BJ (cell line): ENCODE results near the gene CCNYL1. TPM values are rescaled to one million over a fixed set of nuclear protein-coding genes. Genes with fewer than 3 reads are reported as not detected.

Experiments used
- CTCF ChIA-PET: fragments of 350-600 bp; formaldehyde crosslinking; extraction: SDS; loops from one replicate; lab custom pipeline; 2021; ENCODE audit warnings: antibody characterized with exemption, inconsistent platforms; lab: Yijun Ruan, JAX
- POLR2A ChIA-PET: fragments of 300-600 bp; sonication (Branson Sonifier 250); formaldehyde crosslinking; extraction: SDS; loops from one replicate; lab custom pipeline; 2021; ENCODE audit warnings: antibody characterized with exemption; lab: Charles Lee
- DNase-seq: peaks from one replicate; pipeline ENCODE4 v3.0.0-alpha.2; 2011; ENCODE audit warnings: low read depth
- H3K27me3 ChIP-seq: 2 replicates; pipeline ENCODE4 v1.6.0; 2011; ENCODE audit warnings: low read length; ENCODE audit not compliant: control insufficient read depth, insufficient read depth
- H3K36me3 ChIP-seq: 2 replicates; pipeline ENCODE4 v1.5.1; 2011; ENCODE audit warnings: low read length; ENCODE audit not compliant: control insufficient read depth, insufficient read depth
- H3K4me3 ChIP-seq: 2 replicates; pipeline ENCODE4 v1.5.1; 2011; ENCODE audit warnings: low read depth, mild to moderate bottlenecking, control low read depth, low read length
- CTCF ChIP-seq: IDR thresholded peaks from 2 replicates; pipeline ENCODE4 v1.5.1; 2011; ENCODE audit warnings: low read depth, mild to moderate bottlenecking, control low read depth, inconsistent platforms, low read length, moderate library complexity; ENCODE audit not compliant: insufficient read depth
- polyA plus RNA-seq: library from polyadenylated mRNA; depleted of rRNA; stranded (reverse); fragments of >200 nt; gene quantifications from 2 replicates; pipeline ENCODE4 v1.2.3, GENCODE V29; 2011

Gene CCNYL1
- polyA plus RNA-seq, 1 experiment = 9.6 TPM

DNA sequence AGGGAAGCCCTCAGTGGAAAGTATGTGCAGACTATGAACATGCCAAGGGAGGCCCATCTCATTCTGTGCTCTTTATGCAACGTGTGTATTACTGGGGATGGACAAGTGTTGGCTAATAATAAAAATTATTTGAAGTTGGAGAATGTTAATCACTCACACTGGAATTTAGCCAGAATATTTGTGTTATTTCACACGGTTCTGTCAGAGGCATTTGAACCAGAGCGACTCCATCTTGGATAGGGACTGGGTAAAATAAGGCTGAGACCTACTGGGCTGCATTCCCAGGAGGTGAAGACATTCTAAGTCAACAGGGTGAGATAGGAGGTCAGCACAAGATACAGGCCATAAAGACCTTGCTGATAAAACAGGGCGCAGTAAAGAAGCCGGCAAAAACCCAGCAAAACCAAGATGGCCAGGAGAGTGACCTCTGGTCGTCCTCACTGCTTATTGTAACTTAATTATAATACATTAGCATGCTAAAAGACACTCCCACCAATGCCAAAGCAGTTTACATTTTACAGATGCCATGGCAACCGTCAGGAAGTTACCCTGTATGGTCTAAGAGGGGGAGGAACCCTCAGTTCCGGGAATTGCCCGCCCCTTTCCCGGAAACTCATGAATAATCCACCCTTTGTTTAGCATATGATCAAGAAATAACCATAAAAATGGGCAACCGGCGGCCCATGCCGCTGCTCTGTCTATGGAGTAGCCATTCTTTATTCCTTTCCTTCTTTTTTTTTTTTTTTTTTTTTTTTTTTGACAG, 60.8 kb downstream of the CCNYL1 start:
- TF ChIP-seq CTCF = no peak
- POLR2A ChIA-PET = no interaction called here
- DNase-seq = no peak
- no peaks in the 10 kb centered on the region for H3K27me3 ChIP-seq
- H3K4me3 ChIP-seq = no peak overlapping the region
- CTCF ChIA-PET = no interaction called here
- no peaks in the 10 kb centered on the region for H3K36me3 ChIP-seq

GRCh38 chr2:207772844-207773205, 61.4 kb downstream of the CCNYL1 start:
- H3K36me3 ChIP-seq = no peaks in the 10 kb centered on the region
- no peak for DNase-seq
- H3K4me3 ChIP-seq = no peak overlapping the region
- CTCF ChIA-PET = no interaction called here
- no peaks in the 10 kb centered on the region for H3K27me3 ChIP-seq
- TF ChIP-seq CTCF = no peak
- POLR2A ChIA-PET = no interaction called here

GRCh38 chr2:207775473-207775872, 64.0 kb downstream of the CCNYL1 start:
- TF ChIP-seq CTCF = no peak
- CTCF ChIA-PET = interaction anchor here (0.6 to 2.0 kb wide), 4 partner anchors 30 to 265 kb away, joined by 3 to 6 read pairs (median 3); no protein-coding TSS in a partner anchor
- DNase-seq = no peak
- Histone ChIP-seq H3K36me3 (no peaks in the 10 kb centered on the region), H3K27me3 (no peaks in the 10 kb centered on the region), H3K4me3 (no peak overlapping the region)
- POLR2A ChIA-PET = no interaction called here

- CTCF ChIA-PET = interaction anchor here (0.7 kb wide), 1 partner anchor 115 kb away, joined by 3 read pairs; no protein-coding TSS in a partner anchor
- Histone ChIP-seq H3K27me3 (no peaks in the 10 kb centered on the region), H3K4me3 (no peak overlapping the region), H3K36me3 (no peaks in the 10 kb centered on the region)
- DNase-seq = no peak
- POLR2A ChIA-PET = no interaction called here
- TF ChIP-seq CTCF = no peak
Observed at GRCh38 chr2:207777124-207777523, 65.7 kb downstream of the CCNYL1 start.

DNA sequence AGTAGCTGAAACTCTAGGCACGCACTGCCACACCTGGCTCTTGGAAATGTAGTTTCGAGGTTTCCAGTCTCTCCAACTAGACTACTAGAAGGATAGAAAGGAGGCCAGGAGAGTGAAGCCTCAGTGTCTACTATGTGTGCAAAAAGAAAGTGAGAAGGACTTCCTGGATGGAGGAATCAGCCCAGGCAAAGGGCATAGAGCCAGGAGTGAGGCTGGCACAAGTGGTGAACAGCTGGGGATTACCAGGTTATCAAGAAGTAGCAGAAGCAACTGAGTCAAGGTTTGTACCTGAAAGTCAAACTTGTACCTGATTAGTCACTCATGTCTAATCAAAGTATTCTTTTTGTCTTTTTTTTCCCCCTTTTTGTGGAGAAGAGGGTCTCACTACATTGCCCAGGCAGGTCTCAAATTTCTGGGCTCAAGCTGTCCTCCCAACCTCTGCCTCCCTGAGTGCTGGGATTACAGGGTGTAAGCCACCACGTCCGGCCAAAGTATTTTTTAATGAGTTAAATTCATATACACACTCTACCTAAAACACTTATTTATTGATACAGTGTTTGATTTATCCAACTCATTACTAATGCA, 67.0 kb downstream of the CCNYL1 start:
- TF ChIP-seq CTCF = no peak
- ChIA-PET CTCF (no interaction called here), POLR2A (no interaction called here)
- H3K36me3 ChIP-seq = no peaks in the 10 kb centered on the region
- no peak for DNase-seq
- no peak overlapping the region for H3K4me3 ChIP-seq
- H3K27me3 ChIP-seq = no peaks in the 10 kb centered on the region
